GM21825 (cell line): ENCODE results near the gene MDH1B.
"Not testable (repeated sequence)": the region's sequence is repeated elsewhere in the genome, so short reads cannot be mapped to it uniquely, and the experiment has no call there.

ENCODE experiments used
- ATAC-seq: cut with Tn5 transposase; IDR thresholded peaks from one replicate; pipeline ENCODE4 v1.9.1; 2021; ENCODE audit warnings: mild to moderate bottlenecking, moderate library complexity; ENCODE audit not compliant: unreplicated experiment

Gene MDH1B

DNA sequence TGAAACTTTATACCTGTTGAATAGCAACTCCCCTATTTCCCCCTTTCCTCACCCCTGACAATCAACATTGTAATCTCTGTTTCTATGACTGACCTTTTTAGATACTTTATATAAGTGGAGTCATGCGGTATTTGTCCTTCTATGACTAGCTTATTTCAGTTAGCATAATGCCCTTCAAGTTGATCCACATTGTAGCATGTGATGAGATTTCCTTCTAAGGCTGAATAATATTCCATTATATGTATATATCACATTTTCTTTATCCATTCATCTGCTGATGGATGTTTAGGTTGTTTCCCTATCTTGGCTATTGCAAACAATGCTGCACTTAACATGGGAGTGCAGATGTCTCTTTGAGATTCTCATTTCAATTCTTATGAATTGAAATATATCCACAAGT, 9.7 kb upstream of the MDH1B start:
- ATAC-seq: no peak

GRCh38 chr2:206766057-206766930, 1.2 kb upstream of the MDH1B start:
- ATAC-seq: no peak

DNA sequence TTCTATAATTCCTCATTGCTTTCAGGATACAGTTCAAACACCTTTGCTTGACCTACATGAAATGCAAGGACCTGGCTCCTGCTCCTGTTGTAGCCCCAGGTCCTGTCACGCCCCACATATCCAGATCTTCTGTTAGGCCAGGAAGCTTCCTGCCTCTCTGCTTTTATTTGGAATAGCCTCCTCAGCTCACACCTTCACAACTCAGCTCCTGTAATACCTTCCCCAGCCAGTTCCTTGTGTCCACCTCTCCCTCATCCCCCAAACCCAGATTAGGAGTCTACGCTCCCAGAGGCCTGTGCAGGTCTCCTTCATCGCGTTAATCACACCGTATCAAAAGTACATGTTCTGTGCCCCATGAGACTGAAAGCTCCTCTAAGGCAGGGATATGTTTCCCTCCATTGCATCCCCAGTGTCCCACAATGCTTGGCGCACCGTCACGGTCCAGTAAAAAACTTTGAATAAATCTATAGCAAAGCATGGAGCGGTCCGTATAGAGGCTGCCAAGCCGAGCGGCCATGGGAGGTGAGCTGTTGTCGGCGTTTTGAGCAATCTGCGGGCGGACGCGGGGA, 371 bp downstream of the MDH1B start:
- peak; percentile 34 for ATAC-seq

DNA sequence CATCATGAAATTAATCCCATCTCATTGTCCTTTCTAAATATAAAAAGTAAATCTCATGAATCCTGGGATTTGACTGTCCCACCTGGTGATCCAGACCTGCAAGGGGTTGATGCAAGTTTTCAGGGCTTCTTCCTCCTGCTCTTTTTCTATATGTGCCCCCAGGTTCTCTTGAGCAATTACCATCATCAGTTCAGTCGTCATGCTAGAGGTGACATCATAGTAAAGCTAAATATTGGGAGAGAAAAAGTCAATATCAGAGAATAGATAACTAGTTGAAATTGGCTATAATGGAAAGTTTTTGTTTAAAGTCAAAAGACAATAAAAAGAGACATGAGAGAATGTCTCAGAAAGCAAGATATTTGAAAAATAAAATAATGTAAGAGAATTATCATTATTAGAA, 8.3 kb downstream of the MDH1B start:
- ATAC-seq: no peak

DNA sequence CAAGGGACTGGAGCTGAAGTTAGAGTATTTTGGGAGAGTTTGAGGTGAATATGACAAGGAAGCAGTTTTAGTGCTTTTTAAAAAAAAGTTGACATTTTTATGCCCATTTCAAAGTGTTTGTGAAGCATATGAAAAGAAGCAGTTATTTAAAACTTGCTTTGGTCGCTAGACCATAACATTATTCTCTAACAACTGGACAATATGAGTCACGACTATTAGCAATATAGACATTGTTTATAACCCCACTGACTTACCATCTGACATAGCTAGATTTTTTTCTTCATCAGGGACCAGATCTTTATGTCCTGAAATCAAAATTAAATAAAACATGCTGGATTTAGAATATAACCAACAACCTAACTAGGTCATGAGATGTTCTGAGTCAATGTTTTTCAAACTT, 24.3 kb downstream of the MDH1B start:
- no peak for ATAC-seq

DNA sequence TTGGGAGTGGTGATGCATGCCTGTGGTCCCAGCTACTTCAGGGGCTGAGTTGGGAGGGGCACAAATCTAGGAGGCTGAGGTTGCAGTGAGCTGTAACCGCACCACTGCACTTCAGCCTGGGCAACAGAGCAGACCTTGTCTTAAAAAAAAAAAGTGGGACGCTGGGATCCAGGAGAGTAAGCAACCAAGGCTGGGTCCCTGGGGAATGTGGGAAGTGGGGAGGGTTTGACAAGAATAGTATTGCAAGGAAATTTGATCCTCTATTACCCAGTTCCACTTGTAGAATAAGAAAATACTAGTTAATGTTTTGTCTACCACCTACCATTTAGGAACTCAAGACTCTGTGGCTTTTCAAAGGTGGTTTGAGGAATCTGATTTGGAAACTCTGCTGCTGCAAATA, 25.9 kb downstream of the MDH1B start:
- no peak for ATAC-seq

GRCh38 chr2:206736935-206737334, 28.2 kb downstream of the MDH1B start:
- no peak for ATAC-seq

DNA sequence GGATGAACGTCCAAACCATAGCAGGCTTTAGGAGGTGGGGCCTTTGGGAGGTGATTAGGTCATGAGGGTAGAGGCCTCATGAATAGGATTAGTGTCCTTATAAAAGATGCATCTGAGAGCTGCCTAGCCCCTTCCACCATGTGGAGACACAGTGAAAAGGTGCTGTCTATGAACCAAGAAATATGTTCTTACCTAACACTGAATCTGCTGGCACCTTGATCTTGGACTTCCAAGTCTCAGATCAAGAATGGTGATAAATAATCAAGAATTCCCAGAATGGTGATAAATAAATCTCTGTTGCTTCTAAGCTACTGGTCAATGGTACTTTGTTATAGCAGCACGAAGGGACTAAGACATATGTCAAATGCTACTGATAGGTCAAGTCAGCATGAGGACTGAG, 31.8 kb downstream of the MDH1B start:
- ATAC-seq: no peak

- ATAC-seq: no peak
These were observed 36.6 kb downstream of the MDH1B start for GRCh38 chr2:206728277-206729199.

DNA sequence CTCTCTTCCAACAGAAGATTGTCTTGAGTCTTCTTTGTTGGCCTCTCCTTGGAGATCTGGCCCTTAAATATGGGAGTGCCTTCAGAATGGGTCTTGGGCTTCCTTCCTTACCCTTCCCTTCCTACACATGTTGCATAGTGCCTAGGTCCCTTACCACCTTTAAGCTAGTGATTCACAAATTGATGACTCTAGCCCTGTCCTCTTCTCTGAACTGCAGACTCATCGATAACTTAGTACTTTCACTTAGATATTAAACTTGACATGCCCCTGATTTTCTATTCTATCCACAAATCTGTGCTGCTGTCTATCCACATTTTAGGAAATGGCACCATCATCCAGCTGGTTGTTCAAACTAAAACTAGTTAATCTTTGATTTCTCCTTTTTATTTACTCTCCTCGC, 37.8 kb downstream of the MDH1B start:
- no peak for ATAC-seq

DNA sequence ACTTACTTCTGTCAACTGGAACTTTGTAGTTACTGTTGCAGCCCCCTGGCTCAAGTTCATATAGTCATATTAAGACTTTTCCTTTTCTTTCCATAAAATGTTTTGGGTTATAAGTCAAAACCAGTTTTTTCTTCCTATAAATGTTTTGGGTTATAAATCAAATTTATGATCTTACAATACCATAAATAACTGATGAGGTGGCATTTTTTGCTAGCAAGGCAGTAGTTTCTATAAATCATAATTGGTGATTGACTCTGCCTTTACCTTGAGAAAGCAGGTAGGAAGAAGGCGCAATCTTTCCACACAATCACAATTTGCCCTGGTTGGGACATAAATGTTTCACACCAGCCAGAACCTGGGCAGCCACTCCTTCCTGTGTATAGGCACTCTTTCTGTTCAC, 41.8 kb downstream of the MDH1B start:
- no peak for ATAC-seq

GRCh38 chr2:206721256-206721920, 43.7 kb downstream of the MDH1B start:
- ATAC-seq: peak; percentile 84

GRCh38 chr2:206718296-206718695, 46.8 kb downstream of the MDH1B start, which contains the start of gene DYTN:
TSS of gene DYTN (minus strand) at chr2:206718396. CDS start at chr2:206718279, 117 bp downstream.
- ATAC-seq: no peak

GRCh38 chr2:206716623-206717022, 48.5 kb downstream of the MDH1B start:
- ATAC-seq: no peak

DNA sequence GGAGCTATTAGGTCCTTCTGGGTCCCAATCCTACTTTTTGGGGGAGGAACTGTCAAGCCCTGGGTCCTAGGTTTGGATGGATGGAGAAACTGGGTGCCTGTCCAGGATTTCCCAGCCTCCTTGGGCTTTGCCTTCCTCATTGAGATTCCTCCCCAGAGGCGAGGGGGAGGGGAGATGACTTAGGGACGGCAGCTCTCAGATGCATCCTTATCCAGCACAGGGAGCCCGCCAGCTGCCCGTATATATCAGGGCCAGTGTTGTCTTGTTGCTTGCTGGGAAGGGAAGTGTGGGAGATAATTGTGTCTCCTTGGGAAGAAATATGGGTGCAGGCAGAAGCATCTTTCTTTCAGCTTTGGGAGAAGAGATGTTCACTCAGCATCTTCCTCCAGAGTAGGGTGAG, 49.9 kb downstream of the MDH1B start:
- ATAC-seq: not testable (repeated sequence)

- ATAC-seq: peak; percentile 58
These were observed 51.4 kb downstream of the MDH1B start for GRCh38 chr2:206713746-206714145.

DNA sequence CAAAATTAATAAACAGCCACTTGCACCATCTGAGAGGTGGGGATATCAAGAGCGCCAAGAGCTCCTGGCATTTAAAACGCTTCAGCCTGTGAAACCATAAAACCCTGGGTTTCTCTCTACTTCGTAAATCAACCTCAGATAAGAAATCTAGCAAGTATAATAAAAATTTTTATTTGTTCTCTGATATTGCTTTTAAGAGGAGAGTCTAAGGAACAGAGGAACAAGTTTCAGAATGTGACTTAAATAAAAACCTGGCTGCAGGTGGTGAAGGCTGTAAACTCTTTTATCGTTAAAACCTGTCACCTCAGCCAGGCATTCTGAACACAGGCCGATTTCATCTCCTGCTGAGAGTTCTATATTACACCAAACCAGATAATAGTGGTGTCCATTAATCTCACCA, 56.8 kb downstream of the MDH1B start:
- no peak for ATAC-seq

DNA sequence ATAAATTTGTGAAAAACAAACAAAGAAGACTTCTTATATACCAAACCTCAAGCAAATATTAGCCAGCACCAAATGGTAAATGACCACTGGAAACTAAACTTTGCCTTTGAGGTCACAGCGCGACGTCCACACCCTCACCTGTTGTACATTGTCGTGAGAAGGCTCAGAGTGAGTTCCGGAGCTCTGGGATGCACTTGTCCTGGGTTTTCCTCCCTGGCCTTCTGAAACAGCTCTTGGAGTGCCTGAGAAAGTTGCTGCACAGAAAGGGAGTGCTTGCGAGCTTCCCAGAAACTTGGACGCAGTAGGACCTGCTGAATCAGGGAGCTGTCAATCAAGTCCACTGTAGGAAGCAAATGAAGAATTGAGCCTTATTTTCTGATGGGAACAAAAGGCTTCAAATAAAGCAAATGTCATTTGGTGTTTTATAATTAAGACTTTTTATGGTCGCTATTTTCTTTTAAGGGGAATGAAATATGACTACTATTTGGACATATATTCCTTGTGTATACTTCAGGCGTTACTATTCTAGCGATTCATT, 57.9 kb downstream of the MDH1B start:
- ATAC-seq: no peak

DNA sequence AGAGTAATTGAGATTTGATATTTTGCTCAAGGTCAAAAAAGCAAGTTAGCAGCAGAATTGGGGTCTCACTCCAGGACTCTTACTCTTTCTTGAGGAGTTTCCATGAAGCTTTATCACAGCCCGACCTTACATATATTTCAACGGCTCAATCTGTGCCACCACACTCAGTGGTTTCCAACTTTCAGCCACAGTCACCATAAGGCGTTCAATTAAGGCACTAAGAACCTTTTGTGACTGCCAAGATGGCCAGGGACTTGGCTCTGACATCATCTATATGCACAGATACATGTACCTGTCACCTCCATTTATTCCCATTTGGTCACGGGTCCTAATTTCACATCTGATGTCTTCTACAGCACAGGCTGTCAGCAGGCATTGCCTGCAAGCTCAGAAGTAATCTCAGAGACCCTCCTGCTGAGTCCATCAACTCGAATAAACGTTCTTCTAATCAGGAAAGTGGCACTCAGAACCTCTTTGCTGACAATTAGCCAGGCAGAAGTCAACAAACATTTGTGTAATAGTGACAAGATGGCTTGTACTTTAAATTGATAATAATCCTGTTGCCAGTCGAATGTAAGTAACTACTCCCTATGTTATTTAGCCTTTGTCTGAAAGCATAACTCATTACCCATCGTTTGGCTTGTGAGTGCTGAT, 63.0 kb downstream of the MDH1B start:
- ATAC-seq: no peak

DNA sequence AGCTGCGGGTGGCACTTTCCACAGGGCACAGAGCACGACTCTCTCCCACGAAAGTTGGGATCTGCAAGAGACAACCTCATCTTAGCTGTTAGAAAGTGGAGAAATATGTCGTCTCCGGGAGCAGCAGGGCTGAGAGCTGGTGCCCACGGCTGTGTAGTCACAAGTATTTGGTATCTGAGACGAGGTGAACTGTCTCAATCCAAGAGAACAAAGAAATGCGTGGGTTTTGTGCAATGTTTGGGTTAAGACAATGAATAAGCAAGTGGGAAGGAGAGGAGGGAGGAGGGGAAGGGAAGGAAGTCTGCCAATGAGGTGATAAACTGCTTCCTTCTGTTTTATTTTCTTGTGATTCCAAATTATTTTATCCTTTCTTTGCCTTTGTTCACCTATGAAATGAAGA, 65.0 kb downstream of the MDH1B start:
- no peak for ATAC-seq
